ENCODE measurements around the gene ECE2.

The ECE2 gene

DNA sequence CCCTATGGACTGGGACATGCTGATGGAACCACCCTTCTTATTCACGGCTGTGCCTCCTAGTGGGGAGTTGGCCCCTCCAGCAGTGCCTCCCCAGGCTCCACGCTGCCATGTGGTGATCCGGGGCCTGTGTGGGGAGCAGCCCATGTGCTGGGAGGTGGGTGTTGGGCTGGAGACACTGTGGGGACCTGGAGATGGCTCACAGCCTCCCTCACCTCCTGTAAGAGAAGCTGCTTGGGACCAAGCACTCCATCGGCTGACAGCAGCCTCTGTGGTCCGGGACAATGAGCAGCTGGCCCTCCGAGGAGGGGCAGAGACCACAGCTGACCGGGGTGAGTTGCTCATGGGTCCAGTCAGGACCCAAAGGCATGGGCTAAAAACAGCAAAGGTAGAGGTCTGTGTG, 36.1 kb upstream of the ECE2 start:
- peaks cover 5% of the 10 kb centered on the region for H3K4me1 ChIP-seq
- H3K9ac ChIP-seq = no peak overlapping the region
- H3K4me2 ChIP-seq (ENCODE audit: low read length) = no peak overlapping the region

DNA sequence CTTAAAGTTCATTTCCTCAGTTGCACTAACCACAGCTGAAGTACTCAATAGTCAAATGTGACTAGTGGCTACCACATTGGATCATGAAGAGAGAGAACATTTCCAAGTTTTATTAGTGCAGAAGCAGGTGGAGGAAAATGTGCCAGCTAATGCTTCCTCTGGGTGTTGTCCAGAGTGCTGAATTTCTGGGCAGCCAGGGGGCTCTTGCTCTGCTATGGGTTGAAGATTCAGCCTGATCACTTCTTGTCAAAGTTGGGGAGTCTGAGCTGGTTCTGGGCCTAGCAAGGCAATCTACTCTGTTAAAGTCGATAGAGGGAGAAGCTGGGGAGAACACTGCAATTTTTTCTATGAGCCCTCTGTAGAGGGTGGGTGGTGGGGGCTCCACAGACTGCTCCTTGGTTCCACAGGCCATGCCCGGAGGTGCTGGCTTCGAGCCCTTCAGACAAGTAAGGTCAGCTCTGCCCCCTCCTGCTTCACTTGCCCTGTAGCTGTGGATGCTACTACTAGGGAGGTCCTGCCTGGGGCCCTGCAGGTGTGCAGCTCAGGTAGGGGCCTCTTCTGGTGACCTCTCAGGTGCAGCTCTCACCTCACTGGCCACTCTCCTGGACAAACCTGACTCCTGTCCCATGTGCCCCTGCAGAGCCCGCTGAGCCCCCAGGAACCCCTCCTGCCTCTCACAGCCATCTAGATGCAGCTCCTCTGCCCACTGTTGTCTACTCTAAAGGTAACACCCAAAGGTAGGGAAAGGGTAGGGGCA, 35.3 kb upstream of the ECE2 start:
- no peak overlapping the region for H3K4me3 ChIP-seq (ENCODE audit: low read depth, low read length)
- peaks cover 4% of the 10 kb centered on the region for H3K4me1 ChIP-seq
- TF ChIP-seq, protein P1, sequence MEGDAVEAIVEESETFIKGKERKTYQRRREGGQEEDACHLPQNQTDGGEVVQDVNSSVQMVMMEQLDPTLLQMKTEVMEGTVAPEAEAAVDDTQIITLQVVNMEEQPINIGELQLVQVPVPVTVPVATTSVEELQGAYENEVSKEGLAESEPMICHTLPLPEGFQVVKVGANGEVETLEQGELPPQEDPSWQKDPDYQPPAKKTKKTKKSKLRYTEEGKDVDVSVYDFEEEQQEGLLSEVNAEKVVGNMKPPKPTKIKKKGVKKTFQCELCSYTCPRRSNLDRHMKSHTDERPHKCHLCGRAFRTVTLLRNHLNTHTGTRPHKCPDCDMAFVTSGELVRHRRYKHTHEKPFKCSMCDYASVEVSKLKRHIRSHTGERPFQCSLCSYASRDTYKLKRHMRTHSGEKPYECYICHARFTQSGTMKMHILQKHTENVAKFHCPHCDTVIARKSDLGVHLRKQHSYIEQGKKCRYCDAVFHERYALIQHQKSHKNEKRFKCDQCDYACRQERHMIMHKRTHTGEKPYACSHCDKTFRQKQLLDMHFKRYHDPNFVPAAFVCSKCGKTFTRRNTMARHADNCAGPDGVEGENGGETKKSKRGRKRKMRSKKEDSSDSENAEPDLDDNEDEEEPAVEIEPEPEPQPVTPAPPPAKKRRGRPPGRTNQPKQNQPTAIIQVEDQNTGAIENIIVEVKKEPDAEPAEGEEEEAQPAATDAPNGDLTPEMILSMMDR (IDR thresholded peaks at IDR 0.05) = no peak
- no peak overlapping the region for H2AFZ ChIP-seq
- H3K9ac ChIP-seq = no peak overlapping the region
- H3K9me3 ChIP-seq (ENCODE audit: control insufficient read depth, low read length) = no peaks in the 10 kb centered on the region
- H3K4me2 ChIP-seq (ENCODE audit: low read length) = no peak overlapping the region
- no peaks in the 10 kb centered on the region for H3K79me2 ChIP-seq
- no peaks in the 10 kb centered on the region for H3K27me3 ChIP-seq (ENCODE audit: control insufficient read depth, insufficient read depth, low read length)
- H3K27ac ChIP-seq = no peak overlapping the region
- no peaks in the 10 kb centered on the region for H3K36me3 ChIP-seq (ENCODE audit: control insufficient read depth, insufficient read depth, low read length)

More for the DNA sequence above, 36.1 kb upstream of the ECE2 start:
- TF ChIP-seq, protein P1 (IDR thresholded peaks at IDR 0.05) = no peak
- Histone ChIP-seq H3K4me3 (ENCODE audit: low read depth, low read length) (no peak overlapping the region), H3K79me2 (no peaks in the 10 kb centered on the region), H3K27me3 (ENCODE audit: control insufficient read depth, insufficient read depth, low read length) (no peaks in the 10 kb centered on the region), H3K36me3 (ENCODE audit: control insufficient read depth, insufficient read depth, low read length) (no peaks in the 10 kb centered on the region), H2AFZ (no peak overlapping the region), H3K9me3 (ENCODE audit: control insufficient read depth, low read length) (no peaks in the 10 kb centered on the region), H3K27ac (no peak overlapping the region)

DNA sequence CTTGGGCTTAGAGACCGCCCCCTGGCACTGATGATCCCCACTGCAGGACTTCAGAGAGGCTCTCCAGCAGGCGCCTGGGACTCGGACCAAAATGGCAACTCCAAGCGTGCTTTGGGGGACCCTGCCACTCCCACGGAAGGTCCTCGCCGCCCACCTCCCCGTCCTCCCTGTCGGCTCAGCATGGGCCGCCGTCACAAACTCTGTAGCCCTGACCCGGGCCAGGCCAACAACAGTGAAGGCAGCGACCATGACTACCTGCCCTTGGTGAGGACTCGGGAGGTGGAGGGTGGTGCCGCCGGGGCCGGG, 34.7 kb upstream of the ECE2 start:
- no peaks in the 10 kb centered on the region for H3K9me3 ChIP-seq (ENCODE audit: control insufficient read depth, low read length)
- H3K4me1 ChIP-seq = peaks cover 4% of the 10 kb centered on the region
- H3K4me3 ChIP-seq (ENCODE audit: low read depth, low read length) = no peak overlapping the region
- H3K4me2 ChIP-seq (ENCODE audit: low read length) = no peak overlapping the region
- H2AFZ ChIP-seq = peak overlapping the region; percentile 86
- peak overlapping the region; percentile 69 for H3K27ac ChIP-seq
- no peaks in the 10 kb centered on the region for H3K27me3 ChIP-seq (ENCODE audit: control insufficient read depth, insufficient read depth, low read length)
- no peaks in the 10 kb centered on the region for H3K79me2 ChIP-seq
- no peaks in the 10 kb centered on the region for H3K36me3 ChIP-seq (ENCODE audit: control insufficient read depth, insufficient read depth, low read length)
- no peak overlapping the region for H3K9ac ChIP-seq
- TF ChIP-seq, protein P1 (IDR thresholded peaks at IDR 0.05) = no peak

DNA sequence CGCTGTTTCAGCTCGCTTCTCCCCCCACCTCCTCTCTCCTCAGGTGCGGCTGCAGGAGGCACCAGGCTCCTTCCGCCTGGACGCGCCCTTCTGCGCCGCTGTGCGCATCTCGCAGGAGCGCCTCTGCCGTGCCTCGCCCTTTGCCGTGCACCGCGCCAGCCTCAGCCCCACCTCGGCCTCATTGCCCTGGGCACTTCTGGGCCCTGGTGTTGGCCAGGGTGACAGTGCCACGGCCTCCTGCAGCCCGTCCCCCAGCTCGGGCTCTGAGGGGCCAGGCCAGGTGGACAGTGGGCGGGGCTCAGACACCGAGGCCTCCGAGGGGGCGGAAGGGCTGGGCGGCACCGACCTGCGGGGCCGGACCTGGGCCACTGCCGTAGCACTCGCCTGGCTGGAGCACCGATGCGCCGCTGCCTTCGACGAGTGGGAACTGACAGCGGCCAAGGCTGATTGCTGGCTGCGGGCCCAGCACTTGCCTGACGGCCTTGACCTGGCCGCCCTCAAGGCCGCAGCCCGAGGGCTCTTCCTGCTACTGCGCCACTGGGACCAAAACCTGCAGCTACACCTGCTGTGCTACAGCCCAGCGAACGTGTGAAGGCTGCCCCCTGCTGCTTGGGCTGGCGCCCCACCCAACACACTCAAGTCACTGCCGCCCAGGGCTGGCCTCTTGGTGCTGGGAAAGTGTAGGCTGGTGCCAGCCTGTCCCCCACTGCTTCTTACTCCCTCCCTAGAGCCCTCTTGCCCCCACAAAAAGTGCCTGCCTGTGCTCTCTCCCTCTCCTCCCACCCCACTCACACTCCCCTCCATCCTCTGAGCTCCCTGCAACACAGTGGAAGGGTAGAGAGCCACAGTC, 34.1 kb upstream of the ECE2 start:
- no peak overlapping the region for H3K4me3 ChIP-seq (ENCODE audit: low read depth, low read length)

More for the DNA sequence above, 34.1 kb upstream of the ECE2 start:
- Histone ChIP-seq H2AFZ (peak overlapping the region; percentile 86), H3K27ac (peak overlapping the region; percentile 69), H3K9ac (no peak overlapping the region), H3K9me3 (ENCODE audit: control insufficient read depth, low read length) (no peaks in the 10 kb centered on the region), H3K36me3 (ENCODE audit: control insufficient read depth, insufficient read depth, low read length) (no peaks in the 10 kb centered on the region), H3K4me2 (ENCODE audit: low read length) (peak overlapping the region; percentile 61), H3K4me1 (peaks cover 4% of the 10 kb centered on the region), H3K79me2 (no peaks in the 10 kb centered on the region), H3K27me3 (ENCODE audit: control insufficient read depth, insufficient read depth, low read length) (no peaks in the 10 kb centered on the region)
- TF ChIP-seq, protein P1 (IDR thresholded peaks at IDR 0.05) = peak; percentile 88
